ENCODE data around the gene DMXL2. TPM values are rescaled to one million over a fixed set of nuclear protein-coding genes. Genes with fewer than 3 reads are reported as not detected.
"Not testable (repeated sequence)": the region's sequence is repeated elsewhere in the genome, so short reads cannot be mapped to it uniquely, and the experiment has no call there.

DMXL2 gene
- total and polyA plus RNA-seq, 9 of the 15 experiments (the other 6 are each of a cell fraction or from before 2014, with no cell fraction given), result 9.3 to 57.7 (median 30.7) TPM

GRCh38 chr15:51424780-51425179 is 197.8 kb downstream of the DMXL2 start:
- Histone ChIP-seq H3K4me3 (no peak overlapping the region), H3K9me3 (replicated peaks; ENCODE audit: control insufficient read depth, insufficient read depth, low read depth, low read length) (no peaks in the 10 kb centered on the region; the same call in 1 of the 2 replicates), H2AFZ (ENCODE audit: low read depth, low read length) (no peak overlapping the region), H3K36me3 (ENCODE audit: control insufficient read depth, insufficient read depth, low read length) (no peaks in the 10 kb centered on the region), H3K27ac (ENCODE audit: extremely low read depth, low read depth, low read length) (no peak overlapping the region), H3K4me1 (replicated peaks in 1 of 2; ENCODE audit: control insufficient read depth in 2 of 2, insufficient read depth in 2 of 2, low read length in 2 of 2) (no peaks in the 10 kb centered on the region; a peak in 1 of 5 replicates), H3K9ac (ENCODE audit: insufficient read depth in 1 of 2, low read depth in 2 of 2, low read length in 2 of 2) (no peak overlapping the region), H4K20me1 (replicated peaks; ENCODE audit: control insufficient read depth, insufficient read depth, low read length) (no peaks in the 10 kb centered on the region), H3K4me2 (ENCODE audit: insufficient read depth, low read length) (no peak overlapping the region), H3K79me2 (ENCODE audit: control insufficient read depth, insufficient read depth, low read length) (no peaks in the 10 kb centered on the region), H3K27me3 (ENCODE audit: control insufficient read depth in 2 of 2, insufficient read depth in 2 of 2, low read length in 2 of 2) (no peaks in the 10 kb centered on the region), H3K9me1 (ENCODE audit: control insufficient read depth, insufficient read depth, low read length) (no peaks in the 10 kb centered on the region)
- DNase-seq (ENCODE audit: extremely low read depth in 1 of 4, low spot score in 3 of 4), result no peak
- no peak for FAIRE-seq
- ChIA-PET POLR2A (no interaction called here), CTCF (ENCODE audit: low intra/inter-chr PET ratio) (no interaction called here)
- in situ Hi-C loops (cut with MboI), result no loop called here
- 100% methylated on average over 1 of the region's 1 CpG for WGBS (ENCODE audit: insufficient coverage, low coverage, missing lambda C conversion rate)
- no TSS peak for BruUV-seq (replicated peaks)
- no peak for TF ChIP-seq SRSF7 (optimal IDR thresholded peaks at IDR 0.05; ENCODE audit: low read depth, low read length)
- no peak for TF ChIP-seq ZNF561 (CRISPR knock-in tag; conservative IDR thresholded peaks at IDR 0.05)
- TF ChIP-seq PKNOX1 (IDR thresholded peaks at IDR 0.05), result peak; percentile 70
- intact Hi-C loops (cut with micrococcal nuclease), result no loop called here
- no peak for ATAC-seq

GRCh38 chr15:51423040-51423439 is 199.5 kb downstream of the DMXL2 start:
- H3K4me3 ChIP-seq; in situ Hi-C loops (cut with MboI); intact Hi-C loops (cut with micrococcal nuclease); H3K36me3 ChIP-seq (ENCODE audit: control insufficient read depth, insufficient read depth, low read length); H3K27me3 ChIP-seq (ENCODE audit: control insufficient read depth in 2 of 2, insufficient read depth in 2 of 2, low read length in 2 of 2); H3K9me3 ChIP-seq (replicated peaks; ENCODE audit: control insufficient read depth, insufficient read depth, low read depth, low read length); H4K20me1 ChIP-seq (replicated peaks; ENCODE audit: control insufficient read depth, insufficient read depth, low read length); CTCF ChIA-PET (ENCODE audit: low intra/inter-chr PET ratio); FAIRE-seq; H3K4me1 ChIP-seq (replicated peaks in 1 of 2; ENCODE audit: control insufficient read depth in 2 of 2, insufficient read depth in 2 of 2, low read length in 2 of 2); H3K79me2 ChIP-seq (ENCODE audit: control insufficient read depth, insufficient read depth, low read length); H3K9me1 ChIP-seq (ENCODE audit: control insufficient read depth, insufficient read depth, low read length): not testable (repeated sequence)
- TSS peak; percentile 91 for BruUV-seq (replicated peaks)
- POLR2A ChIA-PET, result interaction anchor here (0.7 kb wide), 1 partner anchor 9 kb away, joined by 4 read pairs; no protein-coding TSS in a partner anchor
- Histone ChIP-seq H2AFZ (ENCODE audit: low read depth, low read length) (peak overlapping the region; percentile 89), H3K27ac (ENCODE audit: extremely low read depth, low read depth, low read length) (peak overlapping the region; percentile 47), H3K4me2 (ENCODE audit: insufficient read depth, low read length) (peak overlapping the region; percentile 57; the same call in 1 of the 2 replicates), H3K9ac (ENCODE audit: insufficient read depth in 1 of 2, low read depth in 2 of 2, low read length in 2 of 2) (peak overlapping the region in 1 of 2 experiments; percentile 30; a peak in 1 of 4 replicates)
- DNase-seq (ENCODE audit: extremely low read depth in 1 of 4, low spot score in 3 of 4) (peak in 1 of 4 experiments; percentile 26), ATAC-seq (peak; percentile 68)
- 4% methylated on average over 5 of the region's 16 CpGs for WGBS (ENCODE audit: insufficient coverage, low coverage, missing lambda C conversion rate)
- TF ChIP-seq TAF7 (tag; IDR thresholded peaks at IDR 0.05) (0 out of 2 replicates have a peak, but pooled peaks have one; percentile 22), NRF1 (conservative IDR thresholded peaks at IDR 0.05 in 1 of 2, IDR thresholded peaks at IDR 0.05 in 1 of 2) (peak in 1 of 2 experiments; percentile 42; a peak in 2 of 4 replicates), NFRKB (IDR thresholded peaks at IDR 0.05; ENCODE audit: low read depth) (peak; percentile 81), L3MBTL2 (IDR thresholded peaks at IDR 0.05) (peak; percentile 29; the same call in 1 of the 2 replicates), TAF9B (IDR thresholded peaks at IDR 0.05; ENCODE audit: partially characterized antibody) (peak; percentile 48), MEIS2 (IDR thresholded peaks at IDR 0.05; ENCODE audit: partially characterized antibody) (peak; percentile 11), POLR2A (conservative IDR thresholded peaks at IDR 0.05) (peak; percentile 62)
